GM21786 (cell line): ENCODE results near the gene TMEM167A.
"Not testable (repeated sequence)": the region's sequence is repeated elsewhere in the genome, so short reads cannot be mapped to it uniquely, and the experiment has no call there.

ENCODE experiments used
- ATAC-seq: cut with Tn5 transposase; IDR thresholded peaks from one replicate; pipeline ENCODE4 v1.9.1; 2021; ENCODE audit not compliant: unreplicated experiment

The TMEM167A gene

DNA sequence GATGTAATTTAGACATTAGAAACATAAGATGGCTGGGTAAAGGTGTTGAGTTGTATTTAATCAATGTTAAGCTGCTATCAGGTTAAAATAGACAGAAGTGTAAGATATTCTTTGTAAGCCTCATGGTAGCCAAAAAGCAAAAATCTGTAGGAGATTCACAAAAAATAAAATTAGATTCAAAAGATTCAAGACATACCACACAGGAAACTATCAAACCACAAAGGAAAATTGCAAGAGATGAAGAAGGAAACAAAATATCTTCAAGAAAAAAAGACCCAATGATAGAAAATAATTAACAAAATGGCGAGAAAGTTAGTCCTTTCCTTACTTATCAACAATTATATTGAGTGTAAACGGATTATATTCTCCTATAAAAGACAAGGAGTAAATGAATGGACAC lies 15.4 kb upstream of the TMEM167A start:
- ATAC-seq: no peak

GRCh38 chr5:83090169-83090568 lies 13.0 kb upstream of the TMEM167A start:
- no peak for ATAC-seq

- ATAC-seq: no peak
Observed at GRCh38 chr5:83085106-83085505, 7.9 kb upstream of the TMEM167A start.

- ATAC-seq: no peak
Observed at GRCh38 chr5:83084336-83084735, 7.1 kb upstream of the TMEM167A start.

DNA sequence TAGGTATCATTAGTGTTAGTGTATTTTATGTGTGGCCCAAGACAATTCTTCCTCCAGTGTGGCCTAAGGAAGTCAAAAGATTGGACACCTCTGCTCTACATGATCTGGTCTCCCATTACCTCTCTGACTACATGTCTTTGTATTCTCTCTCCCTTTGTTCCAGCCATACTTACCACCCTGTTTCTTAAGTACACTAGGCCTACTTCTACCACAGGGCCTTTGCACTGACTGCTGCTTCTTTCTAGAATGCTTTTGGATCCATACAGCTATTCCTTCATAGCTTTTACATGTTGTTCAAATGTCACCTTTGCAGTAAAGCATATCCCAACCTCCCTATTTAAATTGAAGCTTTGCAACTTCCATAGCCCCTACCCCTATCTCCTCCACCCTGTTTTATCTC lies 5.6 kb upstream of the TMEM167A start:
- ATAC-seq: no peak

DNA sequence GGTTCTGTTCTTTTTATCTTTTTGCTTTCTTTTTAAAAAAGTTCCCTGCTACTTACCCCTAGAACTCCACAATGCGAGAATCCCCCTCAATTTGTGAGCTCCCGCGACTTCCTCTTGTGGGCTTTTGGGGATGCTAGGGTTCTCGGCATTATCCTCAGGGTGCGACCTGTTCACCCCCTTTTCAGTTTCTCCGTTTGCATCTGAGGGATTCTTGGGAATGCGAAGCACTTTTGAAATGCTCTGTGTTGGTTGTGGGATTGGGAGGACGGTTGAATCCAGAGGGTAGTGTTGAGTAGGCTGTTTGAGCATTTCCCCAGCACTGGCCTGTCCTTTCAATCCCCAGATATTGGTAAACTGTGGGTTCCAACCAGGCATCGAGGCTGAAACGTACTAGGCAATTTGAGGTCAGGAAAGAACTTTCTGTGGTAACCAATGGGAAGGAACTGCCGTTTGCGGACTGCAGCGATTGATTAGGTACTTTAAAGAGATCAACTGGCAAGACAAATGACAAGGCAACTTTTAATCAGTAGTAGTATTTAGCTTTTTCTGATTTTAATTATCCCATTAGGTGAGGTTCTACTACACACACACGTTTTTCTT lies 568 bp upstream of the TMEM167A start:
- peak; percentile 3 for ATAC-seq

- no peak for ATAC-seq
Observed at GRCh38 chr5:83072966-83073365, 4.2 kb downstream of the TMEM167A start.

GRCh38 chr5:83071286-83072051 lies 5.7 kb downstream of the TMEM167A start:
- ATAC-seq: no peak

DNA sequence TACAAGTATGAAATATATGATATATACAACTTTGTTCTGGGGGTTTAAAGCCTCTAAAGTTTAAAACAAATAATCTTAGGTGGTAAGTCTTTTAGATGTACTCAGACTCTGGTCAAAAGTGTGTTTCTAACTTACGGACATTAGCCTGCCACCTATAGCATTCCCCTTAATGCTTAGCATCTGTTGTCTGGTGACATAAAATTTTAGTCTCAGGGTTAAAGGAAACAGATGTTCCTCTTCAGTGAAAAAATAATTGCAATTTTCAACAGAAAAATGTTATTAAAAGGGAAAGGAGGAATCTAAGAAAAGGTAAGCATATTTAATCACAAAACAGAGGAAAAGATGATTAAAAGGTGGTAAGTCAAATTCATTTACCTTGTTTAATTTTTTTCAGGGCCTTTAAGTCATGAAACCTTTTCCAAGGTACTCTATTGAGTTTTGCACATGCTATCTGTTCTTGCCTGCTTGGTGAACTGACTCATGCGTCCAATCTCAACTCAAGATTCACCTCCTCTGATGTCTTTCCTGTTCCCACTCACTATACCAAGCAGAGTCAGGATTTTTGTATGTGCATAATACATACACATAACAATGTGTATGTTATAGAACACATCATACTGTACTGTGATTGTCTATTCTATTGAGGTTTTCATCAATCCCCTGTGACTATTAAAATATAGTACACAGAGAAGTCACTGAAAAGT lies 7.9 kb downstream of the TMEM167A start:
- ATAC-seq: no peak

DNA sequence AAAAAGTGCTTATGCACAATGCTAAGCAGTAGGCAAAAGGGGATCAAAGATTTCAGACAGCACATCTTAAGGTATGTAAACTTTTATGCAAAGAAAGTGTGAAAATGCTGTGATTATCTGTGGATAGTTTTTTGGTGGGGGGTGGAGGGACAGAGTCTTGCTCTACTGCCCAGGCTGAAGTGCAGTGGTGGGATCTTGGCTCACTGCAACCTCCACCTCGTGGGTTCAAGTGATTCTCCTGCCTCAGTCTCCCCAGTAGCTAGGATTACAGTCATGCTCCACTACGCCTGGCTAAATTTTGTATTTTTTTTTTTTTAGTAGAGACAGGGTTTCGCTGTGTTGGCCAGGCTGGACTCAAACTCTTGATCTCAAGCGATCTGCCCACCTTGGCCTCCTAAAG lies 9.8 kb downstream of the TMEM167A start:
- ATAC-seq: not testable (repeated sequence)

GRCh38 chr5:83066548-83067110 lies 10.6 kb downstream of the TMEM167A start:
- no peak for ATAC-seq

- no peak for ATAC-seq
Observed at GRCh38 chr5:83059341-83059740, 17.9 kb downstream of the TMEM167A start.

DNA sequence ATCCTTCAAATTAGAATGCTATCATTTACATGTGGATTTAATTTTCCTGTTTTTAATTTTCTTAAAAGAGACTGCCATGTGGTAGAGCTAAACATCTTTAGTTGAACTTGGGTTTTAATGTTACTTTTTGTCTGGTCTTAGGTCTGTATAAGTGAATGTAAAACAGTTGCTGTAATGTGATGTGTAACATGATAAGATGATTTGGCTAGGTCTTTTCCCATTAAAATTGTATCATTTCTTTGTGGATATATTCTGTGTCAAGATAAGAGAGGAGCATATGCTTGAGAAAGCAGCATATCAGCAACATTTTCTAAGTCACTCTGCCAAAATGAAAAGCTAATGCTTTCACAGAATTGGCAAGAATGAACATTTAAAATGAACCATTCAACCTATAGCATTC lies 18.5 kb downstream of the TMEM167A start:
- no peak for ATAC-seq

DNA sequence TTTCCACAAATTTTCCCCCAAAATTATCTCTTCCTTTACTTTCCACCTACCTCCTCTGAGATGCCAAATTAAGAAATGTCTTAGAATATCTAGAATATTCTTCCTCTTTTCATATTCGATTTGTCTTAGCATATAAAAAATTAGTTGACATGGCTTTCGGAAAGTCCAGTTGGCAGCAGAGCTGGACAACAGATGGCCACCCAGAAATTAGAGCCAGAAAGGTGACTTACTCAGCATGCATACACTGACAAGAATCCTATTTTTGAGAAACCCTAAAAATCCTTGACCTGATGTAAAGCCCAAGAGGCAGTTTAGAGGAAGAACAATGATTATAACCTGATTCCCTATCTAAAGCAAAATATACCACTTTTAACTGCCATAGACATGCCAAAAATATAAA lies 22.0 kb downstream of the TMEM167A start:
- no peak for ATAC-seq

- ATAC-seq: no peak
Observed at GRCh38 chr5:83050723-83051340, 26.4 kb downstream of the TMEM167A start.

DNA sequence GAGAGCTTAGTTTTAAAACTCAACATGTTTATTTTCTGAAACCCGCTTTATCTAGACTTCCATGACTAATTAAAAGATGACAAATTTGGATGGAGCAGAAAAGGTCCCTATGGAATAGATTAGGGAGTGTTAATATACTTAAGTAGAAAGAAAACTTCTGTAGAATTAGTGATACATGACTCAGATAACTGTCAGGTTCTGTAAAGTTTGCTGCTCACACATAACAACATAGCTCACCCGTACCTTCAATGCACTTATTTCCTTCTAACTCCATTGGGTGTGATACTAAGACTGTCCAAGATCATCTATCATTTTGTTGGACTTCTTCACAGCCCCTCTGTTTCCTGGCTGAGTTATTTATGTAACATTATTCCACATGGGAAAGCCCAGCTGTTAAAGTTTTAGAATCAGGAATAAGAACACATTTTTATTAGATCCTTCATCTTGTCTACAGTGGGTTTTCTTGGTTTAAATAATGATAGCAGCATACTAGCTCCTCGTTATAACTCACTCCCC lies 27.8 kb downstream of the TMEM167A start:
- ATAC-seq: no peak

DNA sequence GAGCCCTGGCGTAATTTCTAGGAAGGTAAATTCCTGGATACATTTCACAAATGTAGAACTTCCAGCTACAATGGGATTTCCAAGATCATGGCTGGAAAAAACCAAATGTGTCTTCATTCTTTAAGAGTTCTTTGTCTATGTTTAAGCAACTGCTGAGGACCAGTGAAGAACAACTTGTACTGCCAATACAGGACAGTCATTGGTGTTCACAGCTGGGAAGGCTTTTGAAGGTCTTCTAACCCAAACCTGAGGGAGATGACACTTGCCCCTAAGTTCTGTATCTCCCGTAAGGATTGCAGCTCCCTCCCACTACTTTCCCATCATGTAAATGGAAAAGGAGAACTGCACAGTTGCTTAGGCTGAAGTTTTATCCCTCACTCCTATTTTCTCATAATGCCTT lies 28.4 kb downstream of the TMEM167A start:
- ATAC-seq: no peak

GRCh38 chr5:83048277-83048676 lies 28.9 kb downstream of the TMEM167A start:
- no peak for ATAC-seq

DNA sequence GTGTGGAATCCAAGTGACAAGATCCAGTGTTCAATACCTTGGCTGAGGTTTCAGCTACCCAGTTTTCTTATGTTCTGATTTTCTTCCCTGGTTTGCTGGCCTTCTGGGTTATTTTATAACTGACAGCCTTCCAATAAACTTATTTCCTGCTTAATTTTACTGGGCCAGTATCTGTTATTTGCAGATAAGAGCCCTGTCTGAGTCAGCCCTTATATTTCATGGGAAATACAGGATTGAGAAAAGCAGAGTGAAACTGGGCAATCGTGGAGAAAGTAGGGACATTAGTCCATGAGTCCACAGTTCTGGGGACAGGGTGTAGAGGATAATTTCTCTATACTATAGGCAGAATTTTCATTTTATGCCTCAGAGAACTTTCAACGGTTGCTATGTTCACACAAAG lies 32.3 kb downstream of the TMEM167A start:
- no peak for ATAC-seq

DNA sequence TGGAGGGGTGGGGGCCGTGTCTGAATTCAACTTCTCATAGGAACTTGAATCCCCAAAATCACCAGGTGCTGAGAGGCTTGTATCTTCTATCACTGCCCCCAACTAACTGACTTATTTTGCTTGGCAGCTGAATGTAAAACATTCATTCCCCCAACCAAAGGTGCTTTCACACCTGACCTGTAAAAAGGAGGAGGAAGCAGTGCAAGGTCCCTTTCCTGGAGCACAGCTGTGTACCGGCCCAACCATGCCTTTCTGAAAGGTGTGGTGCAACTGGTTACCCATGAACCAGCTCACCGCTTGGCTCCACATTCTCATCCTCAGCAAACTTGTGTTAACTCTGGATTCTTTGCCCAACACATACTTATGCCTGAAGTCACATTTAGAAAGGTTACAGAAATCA lies 34.7 kb downstream of the TMEM167A start:
- ATAC-seq: no peak

GRCh38 chr5:83038924-83039323 lies 38.3 kb downstream of the TMEM167A start:
- no peak for ATAC-seq
